Omental fat pad (tissue), 4 donors: ENCODE data around the gene KCNQ1. TPM values are rescaled to one million over a fixed set of nuclear protein-coding genes. Genes with fewer than 3 reads are reported as not detected.

ENCODE experiments used
- ATAC-seq: fragments of 150-250 bp; one replicate; pipeline ENCODE4 v1.9.1; 2016; ENCODE audit warnings: mild to moderate bottlenecking, moderate library complexity; ENCODE audit not compliant: low FRiP score
- DNase-seq: peaks from one replicate; pipeline ENCODE4 v3.0.0-alpha.2; 2019; ENCODE audit warnings: low spot score
- total RNA-seq, 4 donors: library from RNA; depleted of rRNA; stranded (reverse); fragments of >200 nt; gene quantifications; one replicate each; pipeline ENCODE4 v1.1.0, GENCODE V29; 2016
- TF ChIP-seq, protein P1 (sequence below), 3 donors: fragments of 450-650 bp; IDR thresholded peaks; one replicate each; pipeline ENCODE4 v1.5.1; 2016 to 2017; ENCODE audit warnings: antibody characterized with exemption in 3 of 3, mild to moderate bottlenecking in 3 of 3, moderate library complexity in 2 of 3

KCNQ1 gene
- total RNA-seq, 4 donors from 2014 or later: 4.5 to 5.9 (median 5.2) TPM

DNA sequence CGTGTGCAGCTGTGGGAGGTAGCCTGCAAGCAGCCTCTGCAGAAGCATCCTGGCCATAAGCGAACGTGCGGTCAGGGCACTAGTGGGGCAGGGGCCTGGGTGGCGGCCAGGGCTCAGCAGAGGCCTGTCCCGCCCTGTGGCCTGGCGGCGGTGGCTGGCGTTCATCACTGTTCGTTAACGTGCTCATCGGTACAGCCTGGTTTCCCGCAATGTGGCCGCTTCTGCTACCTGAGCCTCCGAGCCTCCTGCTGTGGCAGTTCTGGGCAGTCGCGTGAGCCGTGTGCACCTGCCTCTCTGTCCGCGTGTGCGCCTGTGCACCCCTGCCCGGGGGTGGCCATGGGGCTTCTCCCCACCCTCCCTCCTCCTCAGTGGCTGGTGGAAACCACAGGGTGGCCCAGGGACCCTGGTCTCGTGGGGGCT is 137.1 kb downstream of the KCNQ1 start:
- TF ChIP-seq, protein P1, sequence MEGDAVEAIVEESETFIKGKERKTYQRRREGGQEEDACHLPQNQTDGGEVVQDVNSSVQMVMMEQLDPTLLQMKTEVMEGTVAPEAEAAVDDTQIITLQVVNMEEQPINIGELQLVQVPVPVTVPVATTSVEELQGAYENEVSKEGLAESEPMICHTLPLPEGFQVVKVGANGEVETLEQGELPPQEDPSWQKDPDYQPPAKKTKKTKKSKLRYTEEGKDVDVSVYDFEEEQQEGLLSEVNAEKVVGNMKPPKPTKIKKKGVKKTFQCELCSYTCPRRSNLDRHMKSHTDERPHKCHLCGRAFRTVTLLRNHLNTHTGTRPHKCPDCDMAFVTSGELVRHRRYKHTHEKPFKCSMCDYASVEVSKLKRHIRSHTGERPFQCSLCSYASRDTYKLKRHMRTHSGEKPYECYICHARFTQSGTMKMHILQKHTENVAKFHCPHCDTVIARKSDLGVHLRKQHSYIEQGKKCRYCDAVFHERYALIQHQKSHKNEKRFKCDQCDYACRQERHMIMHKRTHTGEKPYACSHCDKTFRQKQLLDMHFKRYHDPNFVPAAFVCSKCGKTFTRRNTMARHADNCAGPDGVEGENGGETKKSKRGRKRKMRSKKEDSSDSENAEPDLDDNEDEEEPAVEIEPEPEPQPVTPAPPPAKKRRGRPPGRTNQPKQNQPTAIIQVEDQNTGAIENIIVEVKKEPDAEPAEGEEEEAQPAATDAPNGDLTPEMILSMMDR (IDR thresholded peaks at IDR 0.05): no peak
- ATAC-seq (no peak), DNase-seq (peak; percentile 6)

DNA sequence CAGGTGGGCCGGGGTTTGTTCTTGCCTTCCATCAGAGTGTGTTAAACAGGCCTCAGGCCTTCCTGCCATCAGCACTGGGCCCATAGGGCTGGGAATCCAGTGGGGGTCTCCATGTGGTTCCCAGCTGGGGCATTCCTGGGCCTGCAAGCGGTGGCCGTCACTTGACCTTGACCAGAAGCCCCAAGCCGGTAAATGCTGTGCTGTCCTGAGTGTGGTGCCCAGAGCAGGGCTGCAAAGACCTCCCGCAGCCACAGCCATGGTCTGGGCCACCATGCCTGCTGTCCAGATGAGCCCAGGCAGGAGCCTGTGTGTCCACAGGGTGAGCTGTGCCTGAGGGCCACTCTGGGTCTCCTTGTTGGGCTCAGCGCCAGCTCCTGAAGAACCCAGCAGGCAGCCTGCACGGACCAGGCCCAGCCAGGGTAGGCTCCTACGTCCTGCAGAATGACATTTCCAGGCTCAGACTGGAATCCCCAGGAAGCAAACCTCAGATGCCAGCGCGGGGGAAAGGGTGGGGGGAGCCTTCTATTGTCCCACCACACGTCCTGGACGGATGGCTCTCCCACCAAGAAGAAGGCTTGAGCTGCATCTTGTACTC is 137.6 kb downstream of the KCNQ1 start:
- DNase-seq: peak; percentile 15
- TF ChIP-seq, protein P1 (IDR thresholded peaks at IDR 0.05): no peak
- ATAC-seq: no peak

DNA sequence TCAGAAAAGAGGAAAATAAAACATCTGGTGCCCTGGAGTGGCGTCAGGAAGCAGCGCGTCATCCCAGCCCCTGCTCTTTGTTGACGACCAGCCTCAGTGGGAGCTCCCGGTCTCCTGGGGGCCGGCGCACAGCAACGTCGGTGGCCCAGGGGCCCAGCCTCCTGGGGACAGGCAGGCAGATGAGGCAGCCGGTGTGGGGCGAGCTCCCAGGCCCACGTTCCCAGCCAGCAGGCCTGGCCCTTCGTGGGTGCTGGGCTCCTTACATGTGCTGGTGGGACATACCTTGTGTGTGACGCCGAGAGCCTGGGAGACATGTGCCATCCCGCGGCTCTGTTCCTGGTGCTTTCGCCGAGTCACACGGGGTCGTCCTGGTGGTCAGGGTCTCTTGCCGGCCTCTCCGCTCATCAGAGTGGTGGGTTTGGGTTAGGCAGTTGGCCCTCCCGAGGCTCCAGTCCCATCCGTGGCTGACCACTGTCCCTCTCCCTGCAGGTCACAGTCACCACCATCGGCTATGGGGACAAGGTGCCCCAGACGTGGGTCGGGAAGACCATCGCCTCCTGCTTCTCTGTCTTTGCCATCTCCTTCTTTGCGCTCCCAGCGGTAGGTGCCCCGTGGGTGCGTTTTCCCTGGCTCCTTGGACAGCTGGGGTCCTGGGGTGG is 138.3 kb downstream of the KCNQ1 start:
- TF ChIP-seq, protein P1 (IDR thresholded peaks at IDR 0.05): no peak
- ATAC-seq (no peak), DNase-seq (peak; percentile 2)

DNA sequence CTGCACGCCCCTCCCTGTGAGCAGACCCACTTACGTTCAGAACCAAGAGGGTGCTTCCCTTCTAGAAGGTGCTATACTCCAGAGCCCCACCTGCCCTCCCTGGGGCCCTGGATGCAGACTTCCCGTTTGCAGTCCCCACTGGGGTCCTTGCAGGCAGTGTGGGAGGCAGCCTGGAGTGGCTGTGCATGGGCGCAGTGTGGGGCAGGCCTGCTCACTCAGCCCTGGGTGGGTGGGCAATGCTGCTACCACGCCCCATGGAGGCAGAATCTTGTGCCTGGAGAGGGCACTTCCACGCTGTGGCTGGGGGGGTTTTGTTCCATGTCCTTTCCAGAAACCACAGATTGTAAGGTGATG is 138.8 kb downstream of the KCNQ1 start:
- DNase-seq (no peak), ATAC-seq (no peak)
- TF ChIP-seq, protein P1 (IDR thresholded peaks at IDR 0.05): no peak

DNA sequence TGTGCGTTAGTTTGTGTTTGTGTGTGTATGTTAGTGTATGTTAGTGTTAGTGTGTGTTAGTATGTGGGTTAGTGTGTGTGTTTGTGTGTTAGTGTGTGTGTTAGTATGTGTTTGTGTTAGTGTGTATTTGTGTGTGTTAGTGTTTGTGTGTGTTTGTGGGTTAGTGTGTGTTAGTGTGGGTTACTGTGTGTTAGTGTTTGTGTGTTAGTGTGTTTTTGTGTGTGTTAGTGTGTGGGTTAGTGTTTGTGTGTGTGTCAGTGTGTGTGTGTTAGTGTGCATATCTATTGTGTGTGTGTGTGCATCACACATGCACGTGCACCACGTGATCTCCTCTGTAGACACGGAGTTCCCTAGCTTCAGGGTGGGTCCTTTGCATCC is 139.6 kb downstream of the KCNQ1 start:
- ATAC-seq (no peak), DNase-seq (no peak)
- TF ChIP-seq, protein P1 (IDR thresholded peaks at IDR 0.05): no peak

DNA sequence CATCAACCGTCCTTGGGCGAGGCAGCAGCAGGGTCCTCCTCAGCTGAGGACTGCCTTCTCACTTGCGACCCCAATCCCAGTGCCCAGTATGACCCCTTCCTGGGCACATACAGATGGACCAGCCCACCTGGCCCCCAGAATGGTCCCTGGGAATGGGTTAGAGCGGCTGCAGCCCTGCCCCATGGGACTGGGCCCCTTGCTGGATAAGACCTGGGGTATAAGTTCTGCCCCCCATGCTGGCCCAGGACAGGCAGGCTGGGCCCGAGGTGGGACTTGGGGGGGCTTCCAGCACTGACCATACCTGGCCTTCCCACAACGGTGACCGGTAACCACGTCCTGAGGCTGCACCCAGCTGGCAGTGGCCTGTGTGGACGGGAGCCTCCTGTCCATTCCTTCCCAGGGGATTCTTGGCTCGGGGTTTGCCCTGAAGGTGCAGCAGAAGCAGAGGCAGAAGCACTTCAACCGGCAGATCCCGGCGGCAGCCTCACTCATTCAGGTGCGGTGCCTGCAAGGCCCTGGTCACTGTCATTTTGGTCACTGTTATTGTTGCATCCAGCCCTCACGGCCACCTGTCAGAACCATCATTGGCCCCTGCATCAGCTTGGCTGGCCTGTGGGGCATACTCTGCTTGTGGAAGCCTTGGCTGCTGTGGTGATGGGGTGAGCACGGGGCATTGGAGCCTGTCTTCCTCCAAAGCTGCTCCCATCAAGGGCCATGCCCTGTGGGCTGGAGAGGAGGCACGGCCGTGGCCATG is 140.2 kb downstream of the KCNQ1 start:
- no peak for ATAC-seq
- peak; percentile 9 for DNase-seq

More for the DNA sequence above, 140.2 kb downstream of the KCNQ1 start:
- TF ChIP-seq, protein P1 (IDR thresholded peaks at IDR 0.05): no peak
